Measurements from ENCODE around the gene VAV2. TPM values are rescaled to one million over a fixed set of nuclear protein-coding genes. Genes with fewer than 3 reads are reported as not detected.

VAV2 gene
- total RNA-seq, 1 donor from 2014 or later, result 24.4 TPM

GRCh38 chr9:133780404-133780945 is 211.6 kb downstream of the VAV2 start:
- Mint-ChIP-seq H3K9me3 (ENCODE audit: unreplicated experiment) (no peaks in the 10 kb centered on the region), H3K4me1 (ENCODE audit: unreplicated experiment) (no peaks in the 10 kb centered on the region), H3K27ac (ENCODE audit: unreplicated experiment) (no peak overlapping the region), H3K4me3 (ENCODE audit: unreplicated experiment) (no peak overlapping the region), H3K36me3 (ENCODE audit: unreplicated experiment) (peaks cover 5% of the 10 kb centered on the region), H3K27me3 (ENCODE audit: unreplicated experiment) (no peaks in the 10 kb centered on the region)
- DNase-seq (ENCODE audit: extremely low spot score, unreplicated experiment), result no peak
- no peak for TF ChIP-seq CTCF (IDR thresholded peaks at IDR 0.05)

DNA sequence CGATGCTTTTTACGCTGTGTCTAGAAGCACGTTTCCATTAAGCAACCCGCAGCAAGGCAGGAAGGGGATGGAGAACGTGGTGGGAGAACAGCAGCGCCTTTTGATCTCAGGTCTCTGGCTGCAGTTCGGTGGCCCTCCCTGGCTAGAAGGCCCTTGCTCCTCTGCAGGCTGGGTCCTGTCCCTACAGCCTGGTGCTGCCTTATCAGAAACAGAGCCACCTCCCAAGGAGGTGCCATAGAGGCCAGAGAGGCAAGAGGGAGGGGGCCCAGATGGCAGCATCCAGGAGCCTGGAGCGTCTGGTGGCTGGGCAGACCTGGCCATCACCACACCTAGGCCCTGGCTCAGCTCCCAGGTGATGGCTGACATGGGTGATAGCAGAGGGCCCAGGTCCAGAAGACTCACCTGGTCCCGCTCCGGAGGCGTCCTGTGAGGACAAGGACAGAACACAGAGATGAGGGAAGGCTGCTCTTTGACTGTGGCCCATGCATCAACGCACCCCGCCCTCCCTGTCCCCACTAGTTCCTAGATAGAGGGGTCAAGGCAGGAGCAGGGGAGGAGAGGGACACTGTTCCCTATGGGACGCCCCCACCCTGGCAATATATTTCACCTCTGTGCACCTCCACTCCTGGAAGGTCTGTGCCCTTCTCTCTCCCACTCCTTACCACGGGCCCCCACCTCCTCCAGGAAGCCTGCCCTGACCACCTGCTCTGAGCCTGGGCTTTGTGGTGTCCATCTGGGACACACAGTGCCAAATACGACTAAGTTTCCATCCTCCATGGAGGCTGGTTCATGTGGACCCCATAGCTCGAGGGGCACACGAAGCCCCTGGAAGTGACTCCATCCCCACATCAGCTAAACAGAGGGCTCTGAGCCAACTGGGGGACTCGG is 212.4 kb downstream of the VAV2 start:
- H3K9me3 Mint-ChIP-seq (ENCODE audit: unreplicated experiment), result no peaks in the 10 kb centered on the region
- no peak for TF ChIP-seq CTCF (IDR thresholded peaks at IDR 0.05)
- no peaks in the 10 kb centered on the region for H3K4me1 Mint-ChIP-seq (ENCODE audit: unreplicated experiment)
- no peak overlapping the region for H3K4me3 Mint-ChIP-seq (ENCODE audit: unreplicated experiment)
- no peak overlapping the region for H3K27ac Mint-ChIP-seq (ENCODE audit: unreplicated experiment)
- no peak for DNase-seq (ENCODE audit: extremely low spot score, unreplicated experiment)
- no peaks in the 10 kb centered on the region for H3K27me3 Mint-ChIP-seq (ENCODE audit: unreplicated experiment)
- H3K36me3 Mint-ChIP-seq (ENCODE audit: unreplicated experiment), result peaks cover 6% of the 10 kb centered on the region

- no peaks in the 10 kb centered on the region for H3K27me3 Mint-ChIP-seq (ENCODE audit: unreplicated experiment)
- no peak overlapping the region for H3K27ac Mint-ChIP-seq (ENCODE audit: unreplicated experiment)
- no peak for DNase-seq (ENCODE audit: extremely low spot score, unreplicated experiment)
- peaks cover 8% of the 10 kb centered on the region for H3K36me3 Mint-ChIP-seq (ENCODE audit: unreplicated experiment)
- H3K4me1 Mint-ChIP-seq (ENCODE audit: unreplicated experiment), result no peaks in the 10 kb centered on the region
- H3K9me3 Mint-ChIP-seq (ENCODE audit: unreplicated experiment), result no peaks in the 10 kb centered on the region
- TF ChIP-seq CTCF (IDR thresholded peaks at IDR 0.05), result no peak
- no peak overlapping the region for H3K4me3 Mint-ChIP-seq (ENCODE audit: unreplicated experiment)
Measured at GRCh38 chr9:133779081-133779480, 213.0 kb downstream of the VAV2 start.

DNA sequence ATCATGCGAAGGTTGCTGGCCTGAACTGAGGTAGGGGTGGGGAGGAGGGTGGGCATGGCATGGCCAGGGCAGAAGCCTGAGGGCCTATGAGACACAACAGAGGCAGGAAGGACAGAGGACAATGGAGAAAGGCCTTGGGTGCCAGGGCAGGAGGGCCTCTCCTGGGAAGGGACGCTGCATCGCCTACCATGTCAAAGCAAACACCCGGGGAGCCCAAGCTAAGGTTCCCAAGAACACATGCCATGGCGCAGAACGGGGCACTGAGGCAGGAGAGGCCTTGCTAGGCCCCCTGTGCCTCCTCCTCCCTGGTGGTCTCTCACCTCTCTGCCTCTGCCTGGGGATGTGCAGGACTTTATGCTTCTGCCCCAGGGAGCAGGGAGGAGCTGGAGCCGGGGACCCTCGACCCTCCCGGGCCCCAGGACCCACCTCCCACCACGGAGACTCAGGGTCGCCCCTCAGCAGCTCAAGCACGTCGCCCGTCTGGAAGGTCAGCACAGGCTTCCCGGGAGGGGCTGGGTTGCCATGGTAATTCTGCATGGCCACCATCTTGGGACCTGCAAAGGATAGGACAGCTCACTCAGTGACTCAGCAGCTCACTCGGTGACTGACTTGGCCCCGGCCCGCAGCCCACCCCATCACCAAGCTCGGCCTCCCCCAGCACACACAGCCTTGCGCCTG is 213.6 kb downstream of the VAV2 start:
- no peak overlapping the region for H3K4me3 Mint-ChIP-seq (ENCODE audit: unreplicated experiment)
- no peak overlapping the region for H3K27ac Mint-ChIP-seq (ENCODE audit: unreplicated experiment)
- DNase-seq (ENCODE audit: extremely low spot score, unreplicated experiment), result no peak
- H3K27me3 Mint-ChIP-seq (ENCODE audit: unreplicated experiment), result no peaks in the 10 kb centered on the region
- H3K9me3 Mint-ChIP-seq (ENCODE audit: unreplicated experiment), result no peaks in the 10 kb centered on the region
- peaks cover 8% of the 10 kb centered on the region for H3K36me3 Mint-ChIP-seq (ENCODE audit: unreplicated experiment)
- H3K4me1 Mint-ChIP-seq (ENCODE audit: unreplicated experiment), result no peaks in the 10 kb centered on the region
- no peak for TF ChIP-seq CTCF (IDR thresholded peaks at IDR 0.05)

DNA sequence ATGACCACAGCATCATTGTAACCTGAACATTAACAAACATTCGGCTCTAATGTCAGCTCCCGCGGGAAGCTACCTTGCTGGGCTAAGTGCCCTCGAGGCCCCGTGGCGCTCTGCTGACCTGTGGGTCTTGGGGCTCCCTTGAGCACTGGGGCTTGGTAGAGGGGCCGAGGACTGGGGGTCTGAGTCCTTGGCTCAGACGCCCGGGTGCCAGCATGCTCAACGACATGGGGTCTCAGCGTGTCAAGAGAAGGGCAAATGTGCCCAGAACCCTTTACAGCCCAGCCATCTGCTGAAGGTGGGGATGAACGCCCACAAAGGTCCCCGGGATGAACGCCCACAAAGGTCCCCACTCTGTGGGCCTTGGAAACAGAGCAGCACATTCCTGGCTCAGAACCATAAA is 214.3 kb downstream of the VAV2 start:
- no peak overlapping the region for H3K4me3 Mint-ChIP-seq (ENCODE audit: unreplicated experiment)
- no peaks in the 10 kb centered on the region for H3K9me3 Mint-ChIP-seq (ENCODE audit: unreplicated experiment)
- H3K36me3 Mint-ChIP-seq (ENCODE audit: unreplicated experiment), result peaks cover 8% of the 10 kb centered on the region
- H3K27ac Mint-ChIP-seq (ENCODE audit: unreplicated experiment), result no peak overlapping the region
- no peak for TF ChIP-seq CTCF (IDR thresholded peaks at IDR 0.05)
- no peaks in the 10 kb centered on the region for H3K4me1 Mint-ChIP-seq (ENCODE audit: unreplicated experiment)
- DNase-seq (ENCODE audit: extremely low spot score, unreplicated experiment), result no peak
- H3K27me3 Mint-ChIP-seq (ENCODE audit: unreplicated experiment), result no peaks in the 10 kb centered on the region
